ENCODE results near the gene RASL10B.

DNA sequence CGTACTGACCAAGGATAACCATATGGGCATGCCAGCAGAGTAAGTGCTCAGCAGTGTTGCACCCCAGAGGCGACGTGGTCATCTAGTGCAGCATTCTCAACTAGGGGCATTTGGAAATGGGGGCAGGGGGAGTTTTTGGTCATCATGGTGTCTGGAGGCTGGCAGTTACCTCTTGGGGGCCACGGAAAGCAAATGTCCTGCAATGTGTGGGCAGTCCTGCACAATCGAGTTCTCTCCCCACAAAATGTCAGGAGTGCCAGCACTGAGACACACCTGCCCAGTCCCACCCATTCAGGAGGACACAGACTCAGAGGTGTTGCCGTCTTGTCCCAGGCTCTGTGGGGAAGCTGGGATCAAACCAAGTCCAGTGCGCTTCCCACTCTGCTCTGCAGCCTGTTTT, 3.0 kb downstream of the RASL10B start:
- TF ChIP-seq, protein P1, sequence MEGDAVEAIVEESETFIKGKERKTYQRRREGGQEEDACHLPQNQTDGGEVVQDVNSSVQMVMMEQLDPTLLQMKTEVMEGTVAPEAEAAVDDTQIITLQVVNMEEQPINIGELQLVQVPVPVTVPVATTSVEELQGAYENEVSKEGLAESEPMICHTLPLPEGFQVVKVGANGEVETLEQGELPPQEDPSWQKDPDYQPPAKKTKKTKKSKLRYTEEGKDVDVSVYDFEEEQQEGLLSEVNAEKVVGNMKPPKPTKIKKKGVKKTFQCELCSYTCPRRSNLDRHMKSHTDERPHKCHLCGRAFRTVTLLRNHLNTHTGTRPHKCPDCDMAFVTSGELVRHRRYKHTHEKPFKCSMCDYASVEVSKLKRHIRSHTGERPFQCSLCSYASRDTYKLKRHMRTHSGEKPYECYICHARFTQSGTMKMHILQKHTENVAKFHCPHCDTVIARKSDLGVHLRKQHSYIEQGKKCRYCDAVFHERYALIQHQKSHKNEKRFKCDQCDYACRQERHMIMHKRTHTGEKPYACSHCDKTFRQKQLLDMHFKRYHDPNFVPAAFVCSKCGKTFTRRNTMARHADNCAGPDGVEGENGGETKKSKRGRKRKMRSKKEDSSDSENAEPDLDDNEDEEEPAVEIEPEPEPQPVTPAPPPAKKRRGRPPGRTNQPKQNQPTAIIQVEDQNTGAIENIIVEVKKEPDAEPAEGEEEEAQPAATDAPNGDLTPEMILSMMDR (IDR thresholded peaks at IDR 0.05; ENCODE audit: insufficient read depth, low read length) = no peak
- TF ChIP-seq, protein P2, sequence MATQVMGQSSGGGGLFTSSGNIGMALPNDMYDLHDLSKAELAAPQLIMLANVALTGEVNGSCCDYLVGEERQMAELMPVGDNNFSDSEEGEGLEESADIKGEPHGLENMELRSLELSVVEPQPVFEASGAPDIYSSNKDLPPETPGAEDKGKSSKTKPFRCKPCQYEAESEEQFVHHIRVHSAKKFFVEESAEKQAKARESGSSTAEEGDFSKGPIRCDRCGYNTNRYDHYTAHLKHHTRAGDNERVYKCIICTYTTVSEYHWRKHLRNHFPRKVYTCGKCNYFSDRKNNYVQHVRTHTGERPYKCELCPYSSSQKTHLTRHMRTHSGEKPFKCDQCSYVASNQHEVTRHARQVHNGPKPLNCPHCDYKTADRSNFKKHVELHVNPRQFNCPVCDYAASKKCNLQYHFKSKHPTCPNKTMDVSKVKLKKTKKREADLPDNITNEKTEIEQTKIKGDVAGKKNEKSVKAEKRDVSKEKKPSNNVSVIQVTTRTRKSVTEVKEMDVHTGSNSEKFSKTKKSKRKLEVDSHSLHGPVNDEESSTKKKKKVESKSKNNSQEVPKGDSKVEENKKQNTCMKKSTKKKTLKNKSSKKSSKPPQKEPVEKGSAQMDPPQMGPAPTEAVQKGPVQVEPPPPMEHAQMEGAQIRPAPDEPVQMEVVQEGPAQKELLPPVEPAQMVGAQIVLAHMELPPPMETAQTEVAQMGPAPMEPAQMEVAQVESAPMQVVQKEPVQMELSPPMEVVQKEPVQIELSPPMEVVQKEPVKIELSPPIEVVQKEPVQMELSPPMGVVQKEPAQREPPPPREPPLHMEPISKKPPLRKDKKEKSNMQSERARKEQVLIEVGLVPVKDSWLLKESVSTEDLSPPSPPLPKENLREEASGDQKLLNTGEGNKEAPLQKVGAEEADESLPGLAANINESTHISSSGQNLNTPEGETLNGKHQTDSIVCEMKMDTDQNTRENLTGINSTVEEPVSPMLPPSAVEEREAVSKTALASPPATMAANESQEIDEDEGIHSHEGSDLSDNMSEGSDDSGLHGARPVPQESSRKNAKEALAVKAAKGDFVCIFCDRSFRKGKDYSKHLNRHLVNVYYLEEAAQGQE (IDR thresholded peaks at IDR 0.05; ENCODE audit: insufficient replicate concordance, low read depth) = no peak
- no peak for TF ChIP-seq GABPA (IDR thresholded peaks at IDR 0.05; ENCODE audit: low read depth)
- no peak for TF ChIP-seq POLR2AphosphoS5 (IDR thresholded peaks at IDR 0.05; ENCODE audit: low read depth)

Data from HL-60 (cell line).